K562 (cell line): ENCODE data around the gene ORAI2. TPM values are rescaled to one million over a fixed set of nuclear protein-coding genes. Genes with fewer than 3 reads are reported as not detected.

Experiments
- BRCA1 ChIP-seq, 2 experiments: fragments of 450-650 bp in 1 of 2; sonication (generic) in 1 of 2; formaldehyde crosslinking in 1 of 2; IDR thresholded peaks; 2 replicates each; pipeline versions ENCODE4 v1.5.0 to v1.6.1; 2017 to 2020; ENCODE audit warnings: mild to moderate bottlenecking in 1 of 2, missing genetic modification reagents in 1 of 2
- CHAMP1 ChIP-seq: fragments of 450-650 bp; IDR thresholded peaks from 2 replicates; pipeline ENCODE4 v1.6.1; 2016; ENCODE audit warnings: mild to moderate bottlenecking
- CREB1 ChIP-seq, 2 experiments: sonication (generic) in 1 of 2; formaldehyde crosslinking in 1 of 2; IDR thresholded peaks; 2 replicates each; pipeline versions ENCODE4 v1.6.1 to v1.8.0; 2012 to 2022; ENCODE audit warnings: inconsistent platforms in 1 of 2, mild to moderate bottlenecking in 1 of 2, missing genetic modification reagents in 1 of 2, moderate library complexity in 1 of 2
- DLX4 ChIP-seq: fragments of 250-450 bp; sonication (Bioruptor Pico); IDR thresholded peaks from 2 replicates; pipeline ENCODE4 v1.6.1; 2021; ENCODE audit warnings: mild to moderate bottlenecking
- MAZ ChIP-seq, 2 experiments: fragments of 450-650 bp in 1 of 2; sonication (generic) in 1 of 2; formaldehyde crosslinking; IDR thresholded peaks in 1 of 2; conservative IDR thresholded peaks in 1 of 2; 2 replicates each; pipeline versions ENCODE4 v1.4.0 to v1.5.0; 2020; ENCODE audit warnings: mild to moderate bottlenecking in 1 of 2, missing genetic modification reagents in 1 of 2
- MCM2 ChIP-seq: fragments of 450-650 bp; IDR thresholded peaks from 2 replicates; pipeline ENCODE4 v1.6.1; 2017; ENCODE audit warnings: low read depth, mild to moderate bottlenecking
- PATZ1 ChIP-seq: fragments of 250-450 bp; sonication (Bioruptor Pico); IDR thresholded peaks from 2 replicates; pipeline ENCODE4 v1.5.0; 2020; ENCODE audit warnings: mild to moderate bottlenecking, borderline replicate concordance
- SMC3 ChIP-seq: conservative IDR thresholded peaks from 2 replicates; pipeline ENCODE4 v1.6.1; 2011; ENCODE audit warnings: low read depth, low read length, improper control_type of control experiment; ENCODE audit not compliant: insufficient read depth
- XRCC5 ChIP-seq: fragments of 200-400 bp; formaldehyde crosslinking; IDR thresholded peaks from 2 replicates; pipeline ENCODE4 v1.6.1; 2017; ENCODE audit warnings: low read depth, mild to moderate bottlenecking, low read length
- ZEB2 ChIP-seq: fragments of 450-650 bp; IDR thresholded peaks from 2 replicates; pipeline ENCODE4 v1.6.1; 2016
- ZNF133 ChIP-seq: fragments of 250-450 bp; sonication (Bioruptor Pico); IDR thresholded peaks from 2 replicates; pipeline ENCODE4 v1.4.0; 2020; ENCODE audit warnings: mild to moderate bottlenecking
- ZNF277 ChIP-seq: fragments of 250-450 bp; sonication (Bioruptor Pico); IDR thresholded peaks from 2 replicates; pipeline ENCODE4 v1.8.0; 2022; ENCODE audit warnings: inconsistent platforms, mild to moderate bottlenecking, moderate library complexity, borderline replicate concordance
- ZNF57 ChIP-seq: fragments of 450-650 bp; formaldehyde crosslinking; IDR thresholded peaks from 2 replicates; pipeline ENCODE4 v1.4.0; 2020; ENCODE audit warnings: mild to moderate bottlenecking, moderate library complexity
- polyA plus RNA-seq, 8 experiments: library from polyadenylated mRNA; depleted of rRNA in 4 of 8; stranded (reverse) in 5 of 8; unstranded in 3 of 8; fragments of >200 nt; fragmentation: Nextera tagmentation in 2 of 8; fragmentation: Illumina TruSeq in 1 of 8; extraction: Ambion mirVana in 2 of 8; extraction: Trizol in 1 of 8; gene quantifications; 2 replicates each; pipeline versions ENCODE4 v1.2.1 to v1.2.3, GENCODE V29; 2011 to 2014; ENCODE audit warnings: inconsistent platforms in 1 of 8, missing spikeins in 1 of 8
- total RNA-seq, 7 experiments: library from RNA; depleted of rRNA in 6 of 7; stranded (reverse); fragments of >200 nt in 6 of 7; fragmentation: Illumina TruSeq in 2 of 7; extraction: Trizol in 2 of 7; gene quantifications; 2 replicates each; pipeline versions ENCODE4 v1.2.1 to v1.2.3, GENCODE V29; 2011 to 2021; ENCODE audit warnings: low replicate concordance in 1 of 7
- TF ChIP-seq, protein P1 (sequence below): sonication (generic); formaldehyde crosslinking; IDR thresholded peaks from 2 replicates; pipeline ENCODE4 v1.8.1; 2023; ENCODE audit warnings: mild to moderate bottlenecking, missing genetic modification reagents
- TF ChIP-seq, protein P2 (sequence below), 2 experiments: fragments of 450-650 bp; conservative IDR thresholded peaks; 2 replicates each; pipeline ENCODE4 v1.6.1; 2017; ENCODE audit warnings: mild to moderate bottlenecking in 2 of 2, moderate library complexity in 2 of 2

The ORAI2 gene
- total and polyA plus RNA-seq, 9 of the 15 experiments (the other 6 are each of a cell fraction or from before 2014, with no cell fraction given): 1.1 to 27.7 (median 9.2) TPM

DNA sequence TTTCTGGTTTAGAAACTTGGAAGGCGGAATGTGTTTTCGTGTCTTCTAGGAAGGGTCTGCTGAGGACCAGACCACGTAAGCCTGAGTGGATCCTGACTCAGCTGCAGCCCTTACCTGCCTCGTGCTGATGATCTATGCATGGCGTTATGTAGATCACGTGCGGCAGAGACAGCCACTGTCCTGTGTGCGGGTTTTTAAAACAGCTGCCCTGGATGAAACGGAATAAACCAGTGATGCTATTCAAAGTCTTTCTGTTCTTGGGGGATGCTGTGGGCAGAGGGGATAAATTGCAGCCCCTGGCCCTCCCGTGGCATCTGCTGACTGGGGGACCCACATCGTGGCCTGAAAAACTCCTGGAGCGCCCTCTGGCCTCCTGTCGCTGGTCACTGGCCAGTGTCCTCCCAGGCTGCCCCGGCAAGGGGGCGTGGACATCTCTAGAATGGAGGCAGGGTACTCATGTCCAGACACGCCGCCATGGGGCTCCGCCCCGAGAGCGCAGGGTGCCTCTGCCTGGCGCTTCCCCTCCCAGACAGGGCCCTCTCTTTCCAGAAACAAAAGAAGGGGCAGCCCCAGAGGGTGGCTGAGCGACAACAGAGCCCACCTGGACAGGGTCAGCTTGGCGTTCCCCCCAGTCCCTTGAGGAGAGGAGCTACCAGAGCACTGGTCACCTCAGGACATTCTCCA lies 18.1 kb downstream of the ORAI2 start (continued):
- TF ChIP-seq PATZ1 (CRISPR knock-in tag) (no peak), ZNF277 (CRISPR knock-in tag) (no peak), DLX4 (CRISPR knock-in tag) (no peak), ZNF133 (CRISPR knock-in tag) (no peak), SMC3 (no peak), CHAMP1 (no peak), BRCA1 (IDR thresholded peaks at IDR 0.05) (no peak), BRCA1 (CRISPR knock-in tag; IDR thresholded peaks at IDR 0.05) (no peak), ZEB2 (no peak), MCM2 (no peak), XRCC5 (no peak), MAZ (CRISPR knock-in tag; conservative IDR thresholded peaks at IDR 0.05 in 1 of 2, IDR thresholded peaks at IDR 0.05 in 1 of 2) (0 out of 4 replicates have a peak, but pooled peaks of 1 of the 2 experiments have one; percentile 19), ZNF57 (CRISPR knock-in tag) (no peak), CREB1 (IDR thresholded peaks at IDR 0.05) (no peak), CREB1 (CRISPR knock-in tag; IDR thresholded peaks at IDR 0.05) (no peak)
- TF ChIP-seq, protein P1, sequence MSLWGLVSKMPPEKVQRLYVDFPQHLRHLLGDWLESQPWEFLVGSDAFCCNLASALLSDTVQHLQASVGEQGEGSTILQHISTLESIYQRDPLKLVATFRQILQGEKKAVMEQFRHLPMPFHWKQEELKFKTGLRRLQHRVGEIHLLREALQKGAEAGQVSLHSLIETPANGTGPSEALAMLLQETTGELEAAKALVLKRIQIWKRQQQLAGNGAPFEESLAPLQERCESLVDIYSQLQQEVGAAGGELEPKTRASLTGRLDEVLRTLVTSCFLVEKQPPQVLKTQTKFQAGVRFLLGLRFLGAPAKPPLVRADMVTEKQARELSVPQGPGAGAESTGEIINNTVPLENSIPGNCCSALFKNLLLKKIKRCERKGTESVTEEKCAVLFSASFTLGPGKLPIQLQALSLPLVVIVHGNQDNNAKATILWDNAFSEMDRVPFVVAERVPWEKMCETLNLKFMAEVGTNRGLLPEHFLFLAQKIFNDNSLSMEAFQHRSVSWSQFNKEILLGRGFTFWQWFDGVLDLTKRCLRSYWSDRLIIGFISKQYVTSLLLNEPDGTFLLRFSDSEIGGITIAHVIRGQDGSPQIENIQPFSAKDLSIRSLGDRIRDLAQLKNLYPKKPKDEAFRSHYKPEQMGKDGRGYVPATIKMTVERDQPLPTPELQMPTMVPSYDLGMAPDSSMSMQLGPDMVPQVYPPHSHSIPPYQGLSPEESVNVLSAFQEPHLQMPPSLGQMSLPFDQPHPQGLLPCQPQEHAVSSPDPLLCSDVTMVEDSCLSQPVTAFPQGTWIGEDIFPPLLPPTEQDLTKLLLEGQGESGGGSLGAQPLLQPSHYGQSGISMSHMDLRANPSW (CRISPR knock-in tag): no peak
- TF ChIP-seq, protein P2, sequence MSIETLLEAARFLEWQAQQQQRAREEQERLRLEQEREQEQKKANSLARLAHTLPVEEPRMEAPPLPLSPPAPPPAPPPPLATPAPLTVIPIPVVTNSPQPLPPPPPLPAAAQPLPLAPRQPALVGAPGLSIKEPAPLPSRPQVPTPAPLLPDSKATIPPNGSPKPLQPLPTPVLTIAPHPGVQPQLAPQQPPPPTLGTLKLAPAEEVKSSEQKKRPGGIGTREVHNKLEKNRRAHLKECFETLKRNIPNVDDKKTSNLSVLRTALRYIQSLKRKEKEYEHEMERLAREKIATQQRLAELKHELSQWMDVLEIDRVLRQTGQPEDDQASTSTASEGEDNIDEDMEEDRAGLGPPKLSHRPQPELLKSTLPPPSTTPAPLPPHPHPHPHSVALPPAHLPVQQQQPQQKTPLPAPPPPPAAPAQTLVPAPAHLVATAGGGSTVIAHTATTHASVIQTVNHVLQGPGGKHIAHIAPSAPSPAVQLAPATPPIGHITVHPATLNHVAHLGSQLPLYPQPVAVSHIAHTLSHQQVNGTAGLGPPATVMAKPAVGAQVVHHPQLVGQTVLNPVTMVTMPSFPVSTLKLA (conservative IDR thresholded peaks at IDR 0.05): peak in 1 of 2 experiments; percentile 76; a peak in 1 of 4 replicates
